ENCODE data around the gene CCDC3.
A peak's percentile ranks its signal among the peaks of the same experiment; 100 is the strongest.

CCDC3 gene

GRCh38 chr10:12909182-12909835 is 92.2 kb downstream of the CCDC3 start:
- no peak overlapping the region for H2BK15ac ChIP-seq (replicated peaks; ENCODE audit: low read depth)
- no peaks in the 10 kb centered on the region for H3K4me1 ChIP-seq (ENCODE audit: control insufficient read depth, low read depth, low read length)
- H2BK5ac ChIP-seq (ENCODE audit: low read length), result no peak overlapping the region
- H3K4me3 ChIP-seq (ENCODE audit: low read length), result no peak overlapping the region
- no peak overlapping the region for H3K23ac ChIP-seq (ENCODE audit: low read length)
- no peaks in the 10 kb centered on the region for H3K79me1 ChIP-seq (ENCODE audit: low read length)
- no peak overlapping the region for H3K4ac ChIP-seq (ENCODE audit: low read depth, low read length)
- H3K56ac ChIP-seq (ENCODE audit: low read length), result no peak overlapping the region
- DNase-seq, result no peak
- H4K5ac ChIP-seq (ENCODE audit: low read length), result no peak overlapping the region
- H2AK5ac ChIP-seq (ENCODE audit: low read length), result no peak overlapping the region
- H3K27ac ChIP-seq (ENCODE audit: low read depth, low read length), result no peak overlapping the region
- no peak overlapping the region for H2BK120ac ChIP-seq (ENCODE audit: low read depth, low read length)
- no peak overlapping the region for H3K4me2 ChIP-seq (ENCODE audit: low read length)
- no peak overlapping the region for H3K9ac ChIP-seq (ENCODE audit: low read length)
- H3K18ac ChIP-seq (ENCODE audit: low read length), result no peak overlapping the region
- no peak overlapping the region for H4K8ac ChIP-seq (ENCODE audit: low read depth, low read length)
- no peaks in the 10 kb centered on the region for H3K27me3 ChIP-seq (ENCODE audit: insufficient read depth, low read length, poor library complexity)
- no peaks in the 10 kb centered on the region for H3K36me3 ChIP-seq (ENCODE audit: control insufficient read depth, insufficient read depth, low read length)
- H3K79me2 ChIP-seq (ENCODE audit: control insufficient read depth, insufficient read depth, low read length), result no peaks in the 10 kb centered on the region
- no CpG with 5 or more reads among the region's 9 CpGs for WGBS (ENCODE audit: extremely low coverage, insufficient coverage, low lambda C conversion rate)

- Histone ChIP-seq H3K79me1 (ENCODE audit: low read length) (no peaks in the 10 kb centered on the region), H3K23ac (ENCODE audit: low read length) (no peak overlapping the region), H4K5ac (ENCODE audit: low read length) (no peak overlapping the region), H2BK15ac (replicated peaks; ENCODE audit: low read depth) (no peak overlapping the region), H3K18ac (ENCODE audit: low read length) (no peak overlapping the region), H3K27me3 (ENCODE audit: insufficient read depth, low read length, poor library complexity) (no peaks in the 10 kb centered on the region), H3K4ac (ENCODE audit: low read depth, low read length) (no peak overlapping the region), H3K56ac (ENCODE audit: low read length) (no peak overlapping the region), H3K4me3 (ENCODE audit: low read length) (no peak overlapping the region), H3K4me1 (ENCODE audit: control insufficient read depth, low read depth, low read length) (no peaks in the 10 kb centered on the region), H2AK5ac (ENCODE audit: low read length) (no peak overlapping the region), H4K8ac (ENCODE audit: low read depth, low read length) (no peak overlapping the region), H2BK5ac (ENCODE audit: low read length) (no peak overlapping the region), H2BK120ac (ENCODE audit: low read depth, low read length) (no peak overlapping the region), H3K9ac (ENCODE audit: low read length) (no peak overlapping the region), H3K79me2 (ENCODE audit: control insufficient read depth, insufficient read depth, low read length) (no peaks in the 10 kb centered on the region), H3K4me2 (ENCODE audit: low read length) (no peak overlapping the region), H3K27ac (ENCODE audit: low read depth, low read length) (no peak overlapping the region), H3K36me3 (ENCODE audit: control insufficient read depth, insufficient read depth, low read length) (no peaks in the 10 kb centered on the region)
- DNase-seq, result no peak
- no CpG with 5 or more reads among the region's 4 CpGs for WGBS (ENCODE audit: extremely low coverage, insufficient coverage, low lambda C conversion rate)
These were observed 92.7 kb downstream of the CCDC3 start for GRCh38 chr10:12908773-12909172.

DNA sequence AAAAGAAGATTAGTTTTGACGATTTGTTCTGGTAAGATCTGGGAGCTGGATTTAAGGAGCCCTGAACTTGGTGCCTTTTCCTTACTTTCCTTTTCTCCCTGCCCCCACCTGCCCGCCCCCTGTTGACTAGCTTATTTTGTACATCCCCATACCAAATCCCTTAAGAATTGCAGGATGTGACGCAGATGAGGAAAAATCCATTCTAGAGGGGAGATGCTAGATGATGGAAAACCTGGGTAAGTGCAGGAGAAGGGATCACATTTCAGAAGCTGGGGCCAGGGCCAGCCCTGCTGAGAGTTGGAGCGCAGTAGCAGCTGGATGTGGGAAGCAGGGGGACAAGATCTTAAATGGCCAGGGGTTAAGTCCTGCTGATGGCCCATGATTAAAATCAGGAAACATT is 93.9 kb downstream of the CCDC3 start:
- H3K27ac ChIP-seq (ENCODE audit: low read depth, low read length), result no peak overlapping the region
- H3K4me1 ChIP-seq (ENCODE audit: control insufficient read depth, low read depth, low read length), result no peaks in the 10 kb centered on the region
- no peaks in the 10 kb centered on the region for H3K79me1 ChIP-seq (ENCODE audit: low read length)
- no peak overlapping the region for H4K5ac ChIP-seq (ENCODE audit: low read length)
- no peak overlapping the region for H2AK5ac ChIP-seq (ENCODE audit: low read length)
- no peak overlapping the region for H3K18ac ChIP-seq (ENCODE audit: low read length)
- no peak overlapping the region for H3K23ac ChIP-seq (ENCODE audit: low read length)
- no CpG with 5 or more reads among the region's 4 CpGs for WGBS (ENCODE audit: extremely low coverage, insufficient coverage, low lambda C conversion rate)
- H3K36me3 ChIP-seq (ENCODE audit: control insufficient read depth, insufficient read depth, low read length), result no peaks in the 10 kb centered on the region
- H3K56ac ChIP-seq (ENCODE audit: low read length), result no peak overlapping the region
- no peaks in the 10 kb centered on the region for H3K27me3 ChIP-seq (ENCODE audit: insufficient read depth, low read length, poor library complexity)
- H3K4me3 ChIP-seq (ENCODE audit: low read length), result no peak overlapping the region
- no peak overlapping the region for H2BK5ac ChIP-seq (ENCODE audit: low read length)
- H3K4me2 ChIP-seq (ENCODE audit: low read length), result no peak overlapping the region
- H4K8ac ChIP-seq (ENCODE audit: low read depth, low read length), result no peak overlapping the region
- H3K4ac ChIP-seq (ENCODE audit: low read depth, low read length), result no peak overlapping the region
- H3K9ac ChIP-seq (ENCODE audit: low read length), result no peak overlapping the region
- no peak overlapping the region for H2BK120ac ChIP-seq (ENCODE audit: low read depth, low read length)
- peak; percentile 24 for DNase-seq
- no peak overlapping the region for H2BK15ac ChIP-seq (replicated peaks; ENCODE audit: low read depth)
- no peaks in the 10 kb centered on the region for H3K79me2 ChIP-seq (ENCODE audit: control insufficient read depth, insufficient read depth, low read length)

- DNase-seq, result no peak
- H3K79me2 ChIP-seq (ENCODE audit: control insufficient read depth, insufficient read depth, low read length), result no peaks in the 10 kb centered on the region
- no CpG with 5 or more reads among the region's 13 CpGs for WGBS (ENCODE audit: extremely low coverage, insufficient coverage, low lambda C conversion rate)
- H3K4me2 ChIP-seq (ENCODE audit: low read length), result no peak overlapping the region
- no peak overlapping the region for H2BK15ac ChIP-seq (replicated peaks; ENCODE audit: low read depth)
- no peaks in the 10 kb centered on the region for H3K27me3 ChIP-seq (ENCODE audit: insufficient read depth, low read length, poor library complexity)
- H3K4ac ChIP-seq (ENCODE audit: low read depth, low read length), result no peak overlapping the region
- no peak overlapping the region for H3K4me3 ChIP-seq (ENCODE audit: low read length)
- H2BK5ac ChIP-seq (ENCODE audit: low read length), result no peak overlapping the region
- H3K79me1 ChIP-seq (ENCODE audit: low read length), result no peaks in the 10 kb centered on the region
- H2AK5ac ChIP-seq (ENCODE audit: low read length), result no peak overlapping the region
- H4K5ac ChIP-seq (ENCODE audit: low read length), result no peak overlapping the region
- H3K27ac ChIP-seq (ENCODE audit: low read depth, low read length), result no peak overlapping the region
- no peaks in the 10 kb centered on the region for H3K4me1 ChIP-seq (ENCODE audit: control insufficient read depth, low read depth, low read length)
- no peak overlapping the region for H3K9ac ChIP-seq (ENCODE audit: low read length)
- no peak overlapping the region for H2BK120ac ChIP-seq (ENCODE audit: low read depth, low read length)
- no peak overlapping the region for H4K8ac ChIP-seq (ENCODE audit: low read depth, low read length)
- H3K18ac ChIP-seq (ENCODE audit: low read length), result no peak overlapping the region
- no peak overlapping the region for H3K23ac ChIP-seq (ENCODE audit: low read length)
- no peaks in the 10 kb centered on the region for H3K36me3 ChIP-seq (ENCODE audit: control insufficient read depth, insufficient read depth, low read length)
- H3K56ac ChIP-seq (ENCODE audit: low read length), result peak overlapping the region; percentile 27
These were observed 95.4 kb downstream of the CCDC3 start for GRCh38 chr10:12906051-12906541.

DNA sequence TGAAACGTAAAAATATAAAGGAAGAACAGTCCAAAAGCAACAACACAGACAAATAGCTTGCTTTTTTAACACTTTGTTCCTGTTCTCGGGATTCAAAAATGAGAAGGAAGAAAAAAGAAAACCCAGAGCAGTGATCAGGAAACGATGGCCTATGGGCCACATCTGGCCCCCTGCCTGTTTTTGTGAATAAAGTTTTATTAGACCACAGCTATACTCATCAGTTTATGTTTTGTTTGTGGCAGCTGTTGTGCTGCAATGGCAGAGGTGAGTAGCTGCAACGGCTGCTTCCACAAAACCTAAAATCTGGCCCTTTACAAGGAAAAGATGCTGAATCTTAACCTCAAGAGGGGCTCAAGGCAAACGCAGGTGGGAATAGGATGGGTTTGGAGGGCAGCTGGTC is 96.4 kb downstream of the CCDC3 start:
- no peak for DNase-seq
- Histone ChIP-seq H3K9ac (ENCODE audit: low read length) (no peak overlapping the region), H2AK5ac (ENCODE audit: low read length) (no peak overlapping the region), H3K79me1 (ENCODE audit: low read length) (no peaks in the 10 kb centered on the region), H3K4ac (ENCODE audit: low read depth, low read length) (no peak overlapping the region), H2BK15ac (replicated peaks; ENCODE audit: low read depth) (no peak overlapping the region), H3K4me3 (ENCODE audit: low read length) (no peak overlapping the region), H3K23ac (ENCODE audit: low read length) (no peak overlapping the region), H3K27me3 (ENCODE audit: insufficient read depth, low read length, poor library complexity) (no peaks in the 10 kb centered on the region), H2BK5ac (ENCODE audit: low read length) (no peak overlapping the region), H4K5ac (ENCODE audit: low read length) (no peak overlapping the region), H3K79me2 (ENCODE audit: control insufficient read depth, insufficient read depth, low read length) (no peaks in the 10 kb centered on the region), H2BK120ac (ENCODE audit: low read depth, low read length) (no peak overlapping the region), H4K8ac (ENCODE audit: low read depth, low read length) (no peak overlapping the region), H3K36me3 (ENCODE audit: control insufficient read depth, insufficient read depth, low read length) (no peaks in the 10 kb centered on the region), H3K4me2 (ENCODE audit: low read length) (no peak overlapping the region), H3K56ac (ENCODE audit: low read length) (no peak overlapping the region), H3K27ac (ENCODE audit: low read depth, low read length) (no peak overlapping the region), H3K4me1 (ENCODE audit: control insufficient read depth, low read depth, low read length) (no peaks in the 10 kb centered on the region), H3K18ac (ENCODE audit: low read length) (no peak overlapping the region)
- no CpG with 5 or more reads among the region's 5 CpGs for WGBS (ENCODE audit: extremely low coverage, insufficient coverage, low lambda C conversion rate)

DNA sequence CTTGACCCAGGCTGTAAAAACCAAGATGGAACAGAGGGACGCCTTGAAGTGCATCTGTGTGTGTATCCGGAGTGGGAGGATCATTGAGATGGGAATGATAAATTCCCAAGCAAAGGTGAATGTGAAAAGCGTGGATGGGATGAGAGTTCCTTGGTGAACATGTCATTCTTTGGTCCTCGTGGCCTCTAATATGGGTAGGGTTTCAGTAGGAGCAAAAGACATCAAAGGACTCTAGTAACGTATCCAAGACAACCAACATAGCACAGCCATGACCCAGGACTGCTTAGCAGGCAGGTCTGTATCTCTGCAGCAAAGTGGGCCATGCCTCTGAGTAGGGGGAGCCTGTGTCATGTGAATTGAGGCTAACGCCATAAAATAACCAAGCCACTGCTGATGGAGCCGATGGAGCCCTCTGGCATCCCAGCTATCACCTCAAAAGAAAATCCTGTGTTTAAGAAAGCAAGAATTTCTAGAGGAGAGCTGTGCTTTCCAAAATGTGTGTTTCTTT is 98.6 kb downstream of the CCDC3 start:
- Histone ChIP-seq H3K18ac (ENCODE audit: low read length) (no peak overlapping the region), H4K8ac (ENCODE audit: low read depth, low read length) (no peak overlapping the region), H3K36me3 (ENCODE audit: control insufficient read depth, insufficient read depth, low read length) (no peaks in the 10 kb centered on the region), H3K9ac (ENCODE audit: low read length) (no peak overlapping the region), H3K4ac (ENCODE audit: low read depth, low read length) (no peak overlapping the region), H3K27ac (ENCODE audit: low read depth, low read length) (no peak overlapping the region), H2AK5ac (ENCODE audit: low read length) (no peak overlapping the region), H2BK15ac (replicated peaks; ENCODE audit: low read depth) (no peak overlapping the region), H2BK120ac (ENCODE audit: low read depth, low read length) (no peak overlapping the region), H3K4me1 (ENCODE audit: control insufficient read depth, low read depth, low read length) (no peaks in the 10 kb centered on the region), H3K79me1 (ENCODE audit: low read length) (no peaks in the 10 kb centered on the region), H3K27me3 (ENCODE audit: insufficient read depth, low read length, poor library complexity) (no peaks in the 10 kb centered on the region), H3K4me3 (ENCODE audit: low read length) (no peak overlapping the region), H3K56ac (ENCODE audit: low read length) (no peak overlapping the region), H3K23ac (ENCODE audit: low read length) (no peak overlapping the region), H3K79me2 (ENCODE audit: control insufficient read depth, insufficient read depth, low read length) (no peaks in the 10 kb centered on the region), H2BK5ac (ENCODE audit: low read length) (no peak overlapping the region), H4K5ac (ENCODE audit: low read length) (no peak overlapping the region), H3K4me2 (ENCODE audit: low read length) (no peak overlapping the region)
- DNase-seq, result peak; percentile 35
- no CpG with 5 or more reads among the region's 7 CpGs for WGBS (ENCODE audit: extremely low coverage, insufficient coverage, low lambda C conversion rate)
